SK-N-SH (cell line): ENCODE data around the gene MRPS34. TPM values are rescaled to one million over a fixed set of nuclear protein-coding genes. Genes with fewer than 3 reads are reported as not detected.

ENCODE experiments used
- CTCF ChIA-PET: fragments of 300-600, 350-600 bp; formaldehyde crosslinking; extraction: SDS; loops from one replicate; lab custom pipeline; 2021; lab: Yijun Ruan, JAX
- POLR2A ChIA-PET: fragments of 350-600 bp; sonication (Branson Sonifier 250); formaldehyde crosslinking; extraction: SDS; loops from one replicate; lab custom pipeline; 2020; ENCODE audit warnings: antibody characterized with exemption, inconsistent platforms; lab: Yijun Ruan, JAX
- DNase-seq: peaks from one replicate; pipeline ENCODE4 v3.0.0; 2012
- H2AFZ ChIP-seq: fragments of 200-600 bp; sonication (generic); 2 replicates; pipeline ENCODE4 v1.8.1; 2016; ENCODE audit warnings: antibody characterized with exemption, mild to moderate bottlenecking, low read depth
- H3F3A ChIP-seq: fragments of 200-600 bp; sonication (generic); replicated peaks from 2 replicates; pipeline ENCODE3; 2016; ENCODE audit warnings: antibody characterized with exemption, mild to moderate bottlenecking; ENCODE audit not compliant: insufficient read depth
- H3K27ac ChIP-seq, 2 experiments: fragments of 200-500 bp in 1 of 2; fragments of 200-600 bp in 1 of 2; sonication (Bioruptor generic) in 1 of 2; sonication (generic), shearing (Covaris generic) in 1 of 2; 2 replicates each; pipeline versions ENCODE4 v1.5.1 to v1.6.1; 2014 to 2016; ENCODE audit warnings: low read depth in 2 of 2, inconsistent platforms in 1 of 2, low read length in 1 of 2, mild to moderate bottlenecking in 1 of 2, mixed read lengths in 1 of 2
- H3K27me3 ChIP-seq: fragments of 200-600 bp; sonication (generic), shearing (Covaris generic); 2 replicates; pipeline ENCODE4 v1.6.1; 2016; ENCODE audit warnings: mixed run types; ENCODE audit not compliant: insufficient read depth
- H3K36me3 ChIP-seq, 2 experiments: fragments of 200-500 bp in 1 of 2; fragments of 200-600 bp in 1 of 2; sonication (Bioruptor generic) in 1 of 2; sonication (generic) in 1 of 2; replicated peaks in 1 of 2; 2 replicates each; pipeline versions ENCODE3 to v1.5.1; 2014 to 2016; ENCODE audit warnings: low read length in 1 of 2, mild to moderate bottlenecking in 1 of 2; ENCODE audit not compliant: insufficient read depth in 2 of 2, control insufficient read depth in 1 of 2
- H3K4me1 ChIP-seq, 2 experiments: fragments of 200-500 bp in 1 of 2; fragments of 200-600 bp in 1 of 2; sonication (Bioruptor generic) in 1 of 2; sonication (generic), shearing (Covaris generic) in 1 of 2; 2 replicates each; pipeline versions ENCODE4 v1.5.1 to v1.6.1; 2014 to 2016; ENCODE audit warnings: low read depth in 1 of 2, low read length in 1 of 2, mixed run types in 1 of 2; ENCODE audit not compliant: insufficient read depth in 2 of 2, control insufficient read depth in 1 of 2
- H3K4me2 ChIP-seq: fragments of 200-600 bp; sonication (generic), shearing (Covaris generic); 2 replicates; pipeline ENCODE4 v1.6.1; 2017; ENCODE audit warnings: mixed run types
- H3K4me3 ChIP-seq, 2 experiments: fragments of 200-500 bp in 1 of 2; fragments of 200-600 bp in 1 of 2; sonication (Bioruptor generic) in 1 of 2; sonication (generic), shearing (Covaris generic) in 1 of 2; 2 replicates each; pipeline versions ENCODE4 v1.5.1 to v1.8.1; 2014 to 2016; ENCODE audit warnings: low read depth in 2 of 2, inconsistent platforms in 1 of 2, low read length in 1 of 2, mild to moderate bottlenecking in 1 of 2, mixed read lengths in 1 of 2, moderate library complexity in 1 of 2
- H3K79me2 ChIP-seq: fragments of 200-600 bp; sonication (generic); 2 replicates; pipeline ENCODE4 v1.8.1; 2017; ENCODE audit warnings: mild to moderate bottlenecking; ENCODE audit not compliant: insufficient read depth
- H3K9ac ChIP-seq: fragments of 200-600 bp; sonication (generic); 2 replicates; pipeline ENCODE4 v1.6.1; 2017; ENCODE audit warnings: mixed run types
- H3K9me2 ChIP-seq: fragments of 200-600 bp; sonication (generic); 2 replicates; pipeline ENCODE4 v1.6.1; 2017; ENCODE audit warnings: mixed run types
- H3K9me3 ChIP-seq: fragments of 200-600 bp; sonication (generic); 2 replicates; pipeline ENCODE4 v1.6.1; 2017; ENCODE audit warnings: mixed run types, mild to moderate bottlenecking, moderate library complexity
- H4K20me1 ChIP-seq: fragments of 200-600 bp; sonication (generic); 2 replicates; pipeline ENCODE4 v1.6.1; 2017; ENCODE audit warnings: mild to moderate bottlenecking, mixed run types; ENCODE audit not compliant: insufficient read depth
- ELF1 ChIP-seq: IDR thresholded peaks from 2 replicates; pipeline ENCODE4 v1.4.0; 2012
- EZH2phosphoT487 ChIP-seq: fragments of 200-600 bp; sonication (generic); IDR thresholded peaks from 2 replicates; pipeline ENCODE4 v1.6.1; 2017; ENCODE audit warnings: low read depth, mixed run types, mild to moderate bottlenecking, antibody characterized with exemption, moderate library complexity, borderline replicate concordance
- FOSL2 ChIP-seq: IDR thresholded peaks from 2 replicates; pipeline ENCODE4 v1.4.0; 2012; ENCODE audit warnings: low read depth, mild to moderate bottlenecking, moderate library complexity, borderline replicate concordance
- FOXM1 ChIP-seq: IDR thresholded peaks from 2 replicates; pipeline ENCODE4 v1.4.0; 2012; ENCODE audit warnings: low read depth, mild to moderate bottlenecking
- GABPA ChIP-seq: IDR thresholded peaks from 2 replicates; pipeline ENCODE4 v1.4.0; 2012; ENCODE audit warnings: low read depth, mild to moderate bottlenecking
- JUND ChIP-seq: IDR thresholded peaks from 2 replicates; pipeline ENCODE4 v1.4.0; 2012
- MEF2A ChIP-seq: IDR thresholded peaks from 2 replicates; pipeline ENCODE4 v1.4.0; 2012; ENCODE audit warnings: low read depth, borderline replicate concordance
- NFIC ChIP-seq: IDR thresholded peaks from 2 replicates; pipeline ENCODE4 v1.4.0; 2012; ENCODE audit warnings: borderline replicate concordance
- NRF1 ChIP-seq: IDR thresholded peaks from 2 replicates; pipeline ENCODE4 v1.6.1; 2012; ENCODE audit warnings: low read depth, mild to moderate bottlenecking, low read length
- RXRA ChIP-seq: IDR thresholded peaks from 2 replicates; pipeline ENCODE4 v1.4.0; 2012; ENCODE audit warnings: low read depth, mild to moderate bottlenecking, borderline replicate concordance
- SIN3A ChIP-seq: IDR thresholded peaks from 2 replicates; pipeline ENCODE4 v1.6.1; 2012; ENCODE audit warnings: low read depth, mild to moderate bottlenecking, low read length, moderate library complexity, borderline replicate concordance
- SMC3 ChIP-seq: IDR thresholded peaks from 2 replicates; pipeline ENCODE4 v1.6.1; 2012; ENCODE audit warnings: low read depth, low read length, improper control_type of control experiment
- TAF1 ChIP-seq: IDR thresholded peaks from 2 replicates; pipeline ENCODE4 v1.6.1; 2012; ENCODE audit warnings: low read depth, mild to moderate bottlenecking, low read length, moderate library complexity, borderline replicate concordance
- TCF12 ChIP-seq: IDR thresholded peaks from 2 replicates; pipeline ENCODE4 v1.4.0; 2012
- TEAD4 ChIP-seq: IDR thresholded peaks from 2 replicates; pipeline ENCODE4 v1.4.0; 2012; ENCODE audit warnings: mild to moderate bottlenecking, borderline replicate concordance; ENCODE audit not compliant: insufficient read depth
- YY1 ChIP-seq: IDR thresholded peaks from 2 replicates; pipeline ENCODE4 v1.4.0; 2012; ENCODE audit warnings: low read depth, mild to moderate bottlenecking
- WGBS: methylation state at CpG from one replicate; pipeline ENCODE4 v1.1.6; 2017; ENCODE audit warnings: low lambda C conversion rate; 5-methylcytosine and 5-hydroxymethylcytosine counted together
- polyA plus RNA-seq, 3 experiments: library from polyadenylated mRNA; depleted of rRNA; stranded (reverse); fragments of >200 nt; gene quantifications; 2 replicates each; pipeline ENCODE4 v1.2.3, GENCODE V29; 2012
- TF ChIP-seq, protein P1 (sequence below): fragments of 150-350 bp; IDR thresholded peaks from 2 replicates; pipeline ENCODE4 v1.6.1; 2017; ENCODE audit warnings: antibody characterized with exemption, low read length, low read depth, borderline replicate concordance
- TF ChIP-seq, protein P2 (sequence below): IDR thresholded peaks from 2 replicates; pipeline ENCODE4 v1.4.0; 2012; ENCODE audit warnings: low read depth
- TF ChIP-seq, protein P3 (sequence below): fragments of 200-600 bp; sonication (generic); IDR thresholded peaks from 2 replicates; pipeline ENCODE4 v1.6.1; 2017; ENCODE audit warnings: antibody characterized with exemption, mild to moderate bottlenecking, moderate library complexity
- TF ChIP-seq, protein P4 (sequence below): IDR thresholded peaks from 2 replicates; pipeline ENCODE4 v1.6.1; 2012; ENCODE audit warnings: mild to moderate bottlenecking, low read depth, low read length, moderate library complexity

The MRPS34 gene
- polyA plus RNA-seq, 1 of the 3 experiments (the other 2 are of a cell fraction) = 156 TPM

DNA sequence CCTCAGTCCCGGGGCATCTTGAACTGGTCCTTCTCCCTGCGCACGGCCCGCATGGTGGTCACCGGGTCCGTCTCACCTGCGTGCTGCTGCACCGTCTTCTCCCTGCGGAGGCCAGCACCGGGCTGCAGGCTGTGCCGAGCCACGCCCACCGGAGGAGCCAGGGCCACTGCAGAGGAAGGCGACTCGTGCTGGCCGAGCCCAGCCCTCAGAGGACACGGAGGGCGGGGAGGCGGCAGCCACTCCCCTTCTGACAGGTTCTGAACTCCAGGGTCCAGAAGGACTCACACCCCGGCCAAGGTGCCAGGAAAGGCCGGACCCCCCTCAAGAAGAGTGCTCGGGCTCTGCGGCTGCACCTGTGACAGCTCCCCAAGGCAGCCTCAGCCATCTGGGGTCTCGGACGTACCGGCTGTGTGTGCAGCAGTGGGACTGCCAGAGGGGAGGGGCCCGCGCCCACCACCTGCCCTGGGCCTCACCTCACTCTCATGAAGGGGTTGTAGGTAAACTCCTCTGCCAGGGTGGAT, 36.4 kb upstream of the MRPS34 start:
- Histone ChIP-seq H3K9me2 (no peaks in the 10 kb centered on the region), H3K27me3 (no peaks in the 10 kb centered on the region), H3K4me3 (no peak overlapping the region), H4K20me1 (no peaks in the 10 kb centered on the region), H3K4me1 (no peaks in the 10 kb centered on the region), H3F3A (peaks cover 7% of the 10 kb centered on the region), H3K27ac (no peak overlapping the region), H3K79me2 (peaks cover 4% of the 10 kb centered on the region; the same call in 1 of the 2 replicates), H3K9ac (no peak overlapping the region), H3K9me3 (no peaks in the 10 kb centered on the region), H3K36me3 (peaks cover 10 to 11% of the 10 kb centered on the region in 2 experiments), H2AFZ (no peak overlapping the region), H3K4me2 (no peak overlapping the region)
- 97% methylated on average over 9 of the region's 28 CpGs for WGBS
- TF ChIP-seq, protein P1, sequence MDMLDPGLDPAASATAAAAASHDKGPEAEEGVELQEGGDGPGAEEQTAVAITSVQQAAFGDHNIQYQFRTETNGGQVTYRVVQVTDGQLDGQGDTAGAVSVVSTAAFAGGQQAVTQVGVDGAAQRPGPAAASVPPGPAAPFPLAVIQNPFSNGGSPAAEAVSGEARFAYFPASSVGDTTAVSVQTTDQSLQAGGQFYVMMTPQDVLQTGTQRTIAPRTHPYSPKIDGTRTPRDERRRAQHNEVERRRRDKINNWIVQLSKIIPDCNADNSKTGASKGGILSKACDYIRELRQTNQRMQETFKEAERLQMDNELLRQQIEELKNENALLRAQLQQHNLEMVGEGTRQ = no peak
- TF ChIP-seq SMC3 = no peak
- no peak for TF ChIP-seq RXRA
- no peak for TF ChIP-seq EZH2phosphoT487
- no peak for TF ChIP-seq SIN3A
- TF ChIP-seq TEAD4 = no peak
- TF ChIP-seq GABPA = no peak
- TF ChIP-seq FOSL2 = no peak
- TF ChIP-seq NFIC = no peak
- no peak for TF ChIP-seq MEF2A
- no peak for TF ChIP-seq NRF1
- no peak for TF ChIP-seq YY1
- no peak for DNase-seq
- ChIA-PET CTCF (no interaction called here), POLR2A (no interaction called here)

DNA sequence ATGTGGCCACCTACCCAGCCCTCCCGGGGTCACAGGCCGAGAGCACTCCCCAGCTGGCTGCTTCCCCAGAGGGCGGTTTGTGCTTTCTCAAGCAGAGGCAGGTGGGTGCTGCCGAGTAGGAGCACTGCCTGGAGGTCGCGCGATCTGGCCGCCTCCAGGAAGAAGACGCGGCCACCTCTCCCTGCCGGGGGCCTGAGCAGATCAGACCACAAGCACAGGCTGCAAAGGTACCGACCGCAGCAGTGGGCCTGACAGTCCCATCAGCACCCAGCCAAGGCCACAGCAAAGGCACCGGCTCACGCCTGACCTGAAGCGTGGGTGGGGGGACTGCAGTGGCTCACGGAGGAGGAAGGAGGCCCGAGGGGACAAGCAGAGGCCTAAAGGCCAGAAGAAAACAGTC, 35.8 kb upstream of the MRPS34 start:
- CTCF ChIA-PET = no interaction called here
- peaks cover 4% of the 10 kb centered on the region for H3F3A ChIP-seq
- H2AFZ ChIP-seq = no peak overlapping the region
- WGBS = 90% methylated on average over 5 of the region's 18 CpGs
- no peaks in the 10 kb centered on the region for H3K4me1 ChIP-seq
- POLR2A ChIA-PET = no interaction called here
- H3K9me3 ChIP-seq = no peaks in the 10 kb centered on the region
- H3K27me3 ChIP-seq = no peaks in the 10 kb centered on the region
- no peaks in the 10 kb centered on the region for H4K20me1 ChIP-seq
- H3K79me2 ChIP-seq = peaks cover 4% of the 10 kb centered on the region; the same call in 1 of the 2 replicates
- no peaks in the 10 kb centered on the region for H3K9me2 ChIP-seq
- TF ChIP-seq, protein P2, sequence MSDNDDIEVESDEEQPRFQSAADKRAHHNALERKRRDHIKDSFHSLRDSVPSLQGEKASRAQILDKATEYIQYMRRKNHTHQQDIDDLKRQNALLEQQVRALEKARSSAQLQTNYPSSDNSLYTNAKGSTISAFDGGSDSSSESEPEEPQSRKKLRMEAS = no peak
- TF ChIP-seq JUND (no peak), FOXM1 (no peak), TCF12 (no peak), RXRA (no peak), ELF1 (no peak), TAF1 (no peak), FOSL2 (no peak), SMC3 (no peak)
- TF ChIP-seq, protein P3, sequence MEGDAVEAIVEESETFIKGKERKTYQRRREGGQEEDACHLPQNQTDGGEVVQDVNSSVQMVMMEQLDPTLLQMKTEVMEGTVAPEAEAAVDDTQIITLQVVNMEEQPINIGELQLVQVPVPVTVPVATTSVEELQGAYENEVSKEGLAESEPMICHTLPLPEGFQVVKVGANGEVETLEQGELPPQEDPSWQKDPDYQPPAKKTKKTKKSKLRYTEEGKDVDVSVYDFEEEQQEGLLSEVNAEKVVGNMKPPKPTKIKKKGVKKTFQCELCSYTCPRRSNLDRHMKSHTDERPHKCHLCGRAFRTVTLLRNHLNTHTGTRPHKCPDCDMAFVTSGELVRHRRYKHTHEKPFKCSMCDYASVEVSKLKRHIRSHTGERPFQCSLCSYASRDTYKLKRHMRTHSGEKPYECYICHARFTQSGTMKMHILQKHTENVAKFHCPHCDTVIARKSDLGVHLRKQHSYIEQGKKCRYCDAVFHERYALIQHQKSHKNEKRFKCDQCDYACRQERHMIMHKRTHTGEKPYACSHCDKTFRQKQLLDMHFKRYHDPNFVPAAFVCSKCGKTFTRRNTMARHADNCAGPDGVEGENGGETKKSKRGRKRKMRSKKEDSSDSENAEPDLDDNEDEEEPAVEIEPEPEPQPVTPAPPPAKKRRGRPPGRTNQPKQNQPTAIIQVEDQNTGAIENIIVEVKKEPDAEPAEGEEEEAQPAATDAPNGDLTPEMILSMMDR = no peak
- TF ChIP-seq, protein P1 = no peak
- TF ChIP-seq, protein P4, sequence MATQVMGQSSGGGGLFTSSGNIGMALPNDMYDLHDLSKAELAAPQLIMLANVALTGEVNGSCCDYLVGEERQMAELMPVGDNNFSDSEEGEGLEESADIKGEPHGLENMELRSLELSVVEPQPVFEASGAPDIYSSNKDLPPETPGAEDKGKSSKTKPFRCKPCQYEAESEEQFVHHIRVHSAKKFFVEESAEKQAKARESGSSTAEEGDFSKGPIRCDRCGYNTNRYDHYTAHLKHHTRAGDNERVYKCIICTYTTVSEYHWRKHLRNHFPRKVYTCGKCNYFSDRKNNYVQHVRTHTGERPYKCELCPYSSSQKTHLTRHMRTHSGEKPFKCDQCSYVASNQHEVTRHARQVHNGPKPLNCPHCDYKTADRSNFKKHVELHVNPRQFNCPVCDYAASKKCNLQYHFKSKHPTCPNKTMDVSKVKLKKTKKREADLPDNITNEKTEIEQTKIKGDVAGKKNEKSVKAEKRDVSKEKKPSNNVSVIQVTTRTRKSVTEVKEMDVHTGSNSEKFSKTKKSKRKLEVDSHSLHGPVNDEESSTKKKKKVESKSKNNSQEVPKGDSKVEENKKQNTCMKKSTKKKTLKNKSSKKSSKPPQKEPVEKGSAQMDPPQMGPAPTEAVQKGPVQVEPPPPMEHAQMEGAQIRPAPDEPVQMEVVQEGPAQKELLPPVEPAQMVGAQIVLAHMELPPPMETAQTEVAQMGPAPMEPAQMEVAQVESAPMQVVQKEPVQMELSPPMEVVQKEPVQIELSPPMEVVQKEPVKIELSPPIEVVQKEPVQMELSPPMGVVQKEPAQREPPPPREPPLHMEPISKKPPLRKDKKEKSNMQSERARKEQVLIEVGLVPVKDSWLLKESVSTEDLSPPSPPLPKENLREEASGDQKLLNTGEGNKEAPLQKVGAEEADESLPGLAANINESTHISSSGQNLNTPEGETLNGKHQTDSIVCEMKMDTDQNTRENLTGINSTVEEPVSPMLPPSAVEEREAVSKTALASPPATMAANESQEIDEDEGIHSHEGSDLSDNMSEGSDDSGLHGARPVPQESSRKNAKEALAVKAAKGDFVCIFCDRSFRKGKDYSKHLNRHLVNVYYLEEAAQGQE = no peak
- peaks cover 9 to 10% of the 10 kb centered on the region in 2 experiments for H3K36me3 ChIP-seq
- H3K4me2 ChIP-seq = no peak overlapping the region
- no peak overlapping the region for H3K4me3 ChIP-seq
- no peak for DNase-seq
- no peak overlapping the region for H3K9ac ChIP-seq
- no peak overlapping the region for H3K27ac ChIP-seq
